ENCODE measurements around the gene TEX28. TPM values are rescaled to one million over a fixed set of nuclear protein-coding genes. Genes with fewer than 3 reads are reported as not detected.
"Not testable (repeated sequence)": the region's sequence is repeated elsewhere in the genome, so short reads cannot be mapped to it uniquely, and the experiment has no call there.

The TEX28 gene
- total RNA-seq (not detected), polyA plus RNA-seq (0.05 TPM)
- long read RNA-seq, donor 1: 0 reads
- long read RNA-seq, donor 2: 0 reads
- long read RNA-seq, donor 3: 0 reads
- long read RNA-seq, donor 4: 0 reads
- long read RNA-seq, donor 5: 0 reads
- long read RNA-seq, donor 6: 0 reads
- long read RNA-seq, donor 7: 0 reads
- long read RNA-seq, donor 8: 0 reads
- long read RNA-seq, donor 9: 0 reads
- long read RNA-seq, donor 10: 0 reads

GRCh38 chrX:154294791-154295574, at the start of gene TEX28:
Gene TEX28 (minus strand): TSS chrX:154295124. CDS start chrX:154292117, 3,007 bp downstream.
- WGBS: 97% methylated on average over 39 of the region's 39 CpGs
- peaks cover 0 to 8% of the 10 kb centered on the region in 2 donors for H3K9me3 ChIP-seq (ENCODE audit: control insufficient read depth in 2 of 2, insufficient read depth in 1 of 2, low read length in 1 of 2)
- no peaks in the 10 kb centered on the region for H3K36me3 ChIP-seq (ENCODE audit: control insufficient read depth in 2 of 2, insufficient read depth in 2 of 2, low read length in 1 of 2)
- no peaks in the 10 kb centered on the region for H3K27me3 ChIP-seq (ENCODE audit: control insufficient read depth in 2 of 2, insufficient read depth in 1 of 2, low read length in 1 of 2)
- H3K4me1 ChIP-seq (ENCODE audit: control insufficient read depth in 2 of 2, insufficient read depth in 2 of 2, low read length in 2 of 2): no peaks in the 10 kb centered on the region
- no peak for DNase-seq (ENCODE audit: low read depth in 6 of 9, low spot score in 9 of 9)
- no peak within 1 kb of the TSS for H3K4me3 ChIP-seq (ENCODE audit: low read length in 2 of 2)
- no peak within 1 kb of the TSS for H3K27ac ChIP-seq (ENCODE audit: low read depth in 1 of 2, low read length in 1 of 2)

DNA sequence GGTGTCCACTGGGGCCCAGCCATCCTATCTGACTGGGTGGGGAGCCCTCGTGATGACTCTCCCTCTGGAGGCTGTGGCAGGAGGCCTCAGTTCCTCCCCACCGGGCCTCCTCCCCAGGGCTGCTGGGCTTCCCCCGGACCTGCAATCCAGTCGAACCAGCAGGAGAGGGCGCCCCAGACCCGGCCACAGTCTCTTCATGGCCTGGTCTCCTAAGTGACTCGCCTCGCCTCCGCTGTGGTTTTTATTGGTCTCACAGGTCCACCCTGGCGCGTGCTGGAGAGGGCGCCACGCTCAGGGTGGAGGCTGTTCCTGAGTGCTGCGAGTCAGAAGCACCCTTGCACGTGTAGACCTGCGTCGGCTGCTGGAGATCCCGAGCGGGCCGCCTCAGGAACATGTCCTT, 48.7 kb upstream of the TEX28 start:
- H3K36me3 ChIP-seq (ENCODE audit: control insufficient read depth in 2 of 2, insufficient read depth in 2 of 2, low read length in 1 of 2); H3K9me3 ChIP-seq (ENCODE audit: control insufficient read depth in 2 of 2, insufficient read depth in 1 of 2, low read length in 1 of 2); H3K4me3 ChIP-seq (ENCODE audit: low read length in 2 of 2); H3K4me1 ChIP-seq (ENCODE audit: control insufficient read depth in 2 of 2, insufficient read depth in 2 of 2, low read length in 2 of 2); DNase-seq (ENCODE audit: low read depth in 6 of 9, low spot score in 9 of 9); H3K27ac ChIP-seq (ENCODE audit: low read depth in 1 of 2, low read length in 1 of 2); H3K27me3 ChIP-seq (ENCODE audit: control insufficient read depth in 2 of 2, insufficient read depth in 1 of 2, low read length in 1 of 2): not testable (repeated sequence)
- no CpG with 5 or more reads among the region's 20 CpGs for WGBS

- H3K27ac ChIP-seq (ENCODE audit: low read depth in 1 of 2, low read length in 1 of 2); H3K4me3 ChIP-seq (ENCODE audit: low read length in 2 of 2); DNase-seq (ENCODE audit: low read depth in 6 of 9, low spot score in 9 of 9); H3K36me3 ChIP-seq (ENCODE audit: control insufficient read depth in 2 of 2, insufficient read depth in 2 of 2, low read length in 1 of 2); H3K4me1 ChIP-seq (ENCODE audit: control insufficient read depth in 2 of 2, insufficient read depth in 2 of 2, low read length in 2 of 2); H3K9me3 ChIP-seq (ENCODE audit: control insufficient read depth in 2 of 2, insufficient read depth in 1 of 2, low read length in 1 of 2); H3K27me3 ChIP-seq (ENCODE audit: control insufficient read depth in 2 of 2, insufficient read depth in 1 of 2, low read length in 1 of 2): not testable (repeated sequence)
- no CpG with 5 or more reads among the region's 16 CpGs for WGBS
Measured at GRCh38 chrX:154343063-154343462, 48.1 kb upstream of the TEX28 start.

GRCh38 chrX:154341399-154342298, 46.7 kb upstream of the TEX28 start:
- not testable (repeated sequence) for H3K9me3 ChIP-seq (ENCODE audit: control insufficient read depth in 2 of 2, insufficient read depth in 1 of 2, low read length in 1 of 2); H3K27ac ChIP-seq (ENCODE audit: low read depth in 1 of 2, low read length in 1 of 2); H3K27me3 ChIP-seq (ENCODE audit: control insufficient read depth in 2 of 2, insufficient read depth in 1 of 2, low read length in 1 of 2); H3K4me1 ChIP-seq (ENCODE audit: control insufficient read depth in 2 of 2, insufficient read depth in 2 of 2, low read length in 2 of 2); DNase-seq (ENCODE audit: low read depth in 6 of 9, low spot score in 9 of 9); H3K4me3 ChIP-seq (ENCODE audit: low read length in 2 of 2); H3K36me3 ChIP-seq (ENCODE audit: control insufficient read depth in 2 of 2, insufficient read depth in 2 of 2, low read length in 1 of 2)
- 5% methylated on average over 12 of the region's 115 CpGs for whole genome bisulfite sequencing

DNA sequence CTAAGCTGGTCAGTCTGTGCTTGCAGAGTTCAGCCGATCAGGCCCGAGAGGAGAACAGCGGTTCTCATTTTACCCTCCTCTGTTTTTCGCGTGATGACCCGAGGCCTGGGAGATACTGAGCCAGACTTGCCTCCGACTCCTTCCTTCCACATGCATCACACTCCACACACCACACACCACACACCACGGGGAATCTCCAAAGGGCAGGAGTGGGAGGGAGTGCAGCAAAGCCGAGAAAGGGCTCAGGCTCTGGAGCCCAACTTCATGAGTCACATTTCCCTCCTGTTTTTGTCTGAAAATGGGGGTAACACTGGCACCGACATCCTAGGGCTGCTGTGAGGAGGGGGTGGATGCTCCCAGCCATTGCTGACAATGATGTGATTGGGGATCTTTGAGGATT, 39.6 kb upstream of the TEX28 start:
- no peak for DNase-seq (ENCODE audit: low read depth in 6 of 9, low spot score in 9 of 9)
- no peaks in the 10 kb centered on the region for H3K36me3 ChIP-seq (ENCODE audit: control insufficient read depth in 2 of 2, insufficient read depth in 2 of 2, low read length in 1 of 2)
- no peak overlapping the region for H3K4me3 ChIP-seq (ENCODE audit: low read length in 2 of 2)
- H3K27me3 ChIP-seq (ENCODE audit: control insufficient read depth in 2 of 2, insufficient read depth in 1 of 2, low read length in 1 of 2): no peaks in the 10 kb centered on the region
- no peak overlapping the region for H3K27ac ChIP-seq (ENCODE audit: low read depth in 1 of 2, low read length in 1 of 2)
- WGBS: 93% methylated on average over 10 of the region's 10 CpGs
- H3K4me1 ChIP-seq (ENCODE audit: control insufficient read depth in 2 of 2, insufficient read depth in 2 of 2, low read length in 2 of 2): peaks cover 0 to 2% of the 10 kb centered on the region in 2 donors
- H3K9me3 ChIP-seq (ENCODE audit: control insufficient read depth in 2 of 2, insufficient read depth in 1 of 2, low read length in 1 of 2): no peaks in the 10 kb centered on the region

GRCh38 chrX:154333837-154334271, 38.9 kb upstream of the TEX28 start:
- Histone ChIP-seq H3K36me3 (ENCODE audit: control insufficient read depth in 2 of 2, insufficient read depth in 2 of 2, low read length in 1 of 2) (no peaks in the 10 kb centered on the region), H3K4me1 (ENCODE audit: control insufficient read depth in 2 of 2, insufficient read depth in 2 of 2, low read length in 2 of 2) (peaks cover 0 to 4% of the 10 kb centered on the region in 2 donors), H3K4me3 (ENCODE audit: low read length in 2 of 2) (no peak overlapping the region), H3K27me3 (ENCODE audit: control insufficient read depth in 2 of 2, insufficient read depth in 1 of 2, low read length in 1 of 2) (no peaks in the 10 kb centered on the region), H3K9me3 (ENCODE audit: control insufficient read depth in 2 of 2, insufficient read depth in 1 of 2, low read length in 1 of 2) (no peaks in the 10 kb centered on the region), H3K27ac (ENCODE audit: low read depth in 1 of 2, low read length in 1 of 2) (no peak overlapping the region)
- 60% methylated on average over 6 of the region's 6 CpGs for WGBS
- no peak for DNase-seq (ENCODE audit: low read depth in 6 of 9, low spot score in 9 of 9)

- no peaks in the 10 kb centered on the region for H3K27me3 ChIP-seq (ENCODE audit: control insufficient read depth in 2 of 2, insufficient read depth in 1 of 2, low read length in 1 of 2)
- 98% methylated on average over 9 of the region's 9 CpGs for WGBS
- H3K36me3 ChIP-seq (ENCODE audit: control insufficient read depth in 2 of 2, insufficient read depth in 2 of 2, low read length in 1 of 2): no peaks in the 10 kb centered on the region
- no peak overlapping the region for H3K27ac ChIP-seq (ENCODE audit: low read depth in 1 of 2, low read length in 1 of 2)
- H3K4me3 ChIP-seq (ENCODE audit: low read length in 2 of 2): no peak overlapping the region
- H3K9me3 ChIP-seq (ENCODE audit: control insufficient read depth in 2 of 2, insufficient read depth in 1 of 2, low read length in 1 of 2): no peaks in the 10 kb centered on the region
- peaks cover 0 to 8% of the 10 kb centered on the region in 2 donors for H3K4me1 ChIP-seq (ENCODE audit: control insufficient read depth in 2 of 2, insufficient read depth in 2 of 2, low read length in 2 of 2)
- no peak for DNase-seq (ENCODE audit: low read depth in 6 of 9, low spot score in 9 of 9)
Measured at GRCh38 chrX:154333116-154333515, 38.2 kb upstream of the TEX28 start.

- no peaks in the 10 kb centered on the region for H3K9me3 ChIP-seq (ENCODE audit: control insufficient read depth in 2 of 2, insufficient read depth in 1 of 2, low read length in 1 of 2)
- no peak overlapping the region for H3K4me3 ChIP-seq (ENCODE audit: low read length in 2 of 2)
- 99% methylated on average over 29 of the region's 29 CpGs for WGBS
- H3K36me3 ChIP-seq (ENCODE audit: control insufficient read depth in 2 of 2, insufficient read depth in 2 of 2, low read length in 1 of 2): no peaks in the 10 kb centered on the region
- H3K27ac ChIP-seq (ENCODE audit: low read depth in 1 of 2, low read length in 1 of 2): no peak overlapping the region
- DNase-seq (ENCODE audit: low read depth in 6 of 9, low spot score in 9 of 9): no peak
- H3K4me1 ChIP-seq (ENCODE audit: control insufficient read depth in 2 of 2, insufficient read depth in 2 of 2, low read length in 2 of 2): peaks cover 0 to 14% of the 10 kb centered on the region in 2 donors
- H3K27me3 ChIP-seq (ENCODE audit: control insufficient read depth in 2 of 2, insufficient read depth in 1 of 2, low read length in 1 of 2): no peaks in the 10 kb centered on the region
Measured at GRCh38 chrX:154332561-154332960, 37.6 kb upstream of the TEX28 start.

GRCh38 chrX:154329294-154329693, 34.4 kb upstream of the TEX28 start:
- H3K36me3 ChIP-seq (ENCODE audit: control insufficient read depth in 2 of 2, insufficient read depth in 2 of 2, low read length in 1 of 2): no peaks in the 10 kb centered on the region
- H3K4me1 ChIP-seq (ENCODE audit: control insufficient read depth in 2 of 2, insufficient read depth in 2 of 2, low read length in 2 of 2): peaks cover 0 to 28% of the 10 kb centered on the region in 2 donors
- H3K4me3 ChIP-seq (ENCODE audit: low read length in 2 of 2): no peak overlapping the region
- H3K9me3 ChIP-seq (ENCODE audit: control insufficient read depth in 2 of 2, insufficient read depth in 1 of 2, low read length in 1 of 2): no peaks in the 10 kb centered on the region
- no peaks in the 10 kb centered on the region for H3K27me3 ChIP-seq (ENCODE audit: control insufficient read depth in 2 of 2, insufficient read depth in 1 of 2, low read length in 1 of 2)
- no peak overlapping the region for H3K27ac ChIP-seq (ENCODE audit: low read depth in 1 of 2, low read length in 1 of 2)
- DNase-seq (ENCODE audit: low read depth in 6 of 9, low spot score in 9 of 9): no peak
- WGBS: 96% methylated on average over 10 of the region's 10 CpGs
